Measurements from ENCODE around the gene B3GNT3.

GRCh38 chr19:17807731-17808316, 12.9 kb downstream of the B3GNT3 start:
- no peak for TF ChIP-seq CTCF (IDR thresholded peaks at IDR 0.05; ENCODE audit: control extremely low read depth in 1 of 3, insufficient read depth in 1 of 3, low read depth in 1 of 3, low read length in 3 of 3)
- no peak for TF ChIP-seq POLR2A (IDR thresholded peaks at IDR 0.05; ENCODE audit: control extremely low read depth in 1 of 2, low read depth in 2 of 2, low read length in 2 of 2)
- no peak for TF ChIP-seq KDM5A (IDR thresholded peaks at IDR 0.05; ENCODE audit: low read length)
- no peak for TF ChIP-seq CHD2 (IDR thresholded peaks at IDR 0.05; ENCODE audit: low read length)
- TF ChIP-seq USF2 (IDR thresholded peaks at IDR 0.05; ENCODE audit: low read length) = no peak
- no peak for TF ChIP-seq EZH2 (IDR thresholded peaks at IDR 0.05; ENCODE audit: low read depth, low read length, severe bottlenecking)
- no peak for TF ChIP-seq POLR2AphosphoS5 (IDR thresholded peaks at IDR 0.05; ENCODE audit: low read depth, low read length)
- no peak for TF ChIP-seq YY1 (IDR thresholded peaks at IDR 0.05; ENCODE audit: low read depth, low read length)
- no peak for TF ChIP-seq GABPA (IDR thresholded peaks at IDR 0.05; ENCODE audit: borderline replicate concordance, insufficient read depth, low read length)
- no peak for TF ChIP-seq TAF1 (IDR thresholded peaks at IDR 0.05; ENCODE audit: low read depth, low read length)
- TF ChIP-seq CBX5 (IDR thresholded peaks at IDR 0.05; ENCODE audit: low read depth, low read length) = no peak
- TF ChIP-seq RXRA (IDR thresholded peaks at IDR 0.05; ENCODE audit: insufficient read depth, low read depth, low read length) = no peak
- TF ChIP-seq GTF2F1 (IDR thresholded peaks at IDR 0.05; ENCODE audit: borderline replicate concordance, low read depth, low read length) = no peak
- no peak for TF ChIP-seq ATF2 (IDR thresholded peaks at IDR 0.05; ENCODE audit: low read length)
